ENCODE results near the gene ZDHHC1. TPM values are rescaled to one million over a fixed set of nuclear protein-coding genes. Genes with fewer than 3 reads are reported as not detected.
A peak's percentile ranks its signal among the peaks of the same experiment; 100 is the strongest.

Gene ZDHHC1
- total RNA-seq, 1 donor = 7.6 TPM

DNA sequence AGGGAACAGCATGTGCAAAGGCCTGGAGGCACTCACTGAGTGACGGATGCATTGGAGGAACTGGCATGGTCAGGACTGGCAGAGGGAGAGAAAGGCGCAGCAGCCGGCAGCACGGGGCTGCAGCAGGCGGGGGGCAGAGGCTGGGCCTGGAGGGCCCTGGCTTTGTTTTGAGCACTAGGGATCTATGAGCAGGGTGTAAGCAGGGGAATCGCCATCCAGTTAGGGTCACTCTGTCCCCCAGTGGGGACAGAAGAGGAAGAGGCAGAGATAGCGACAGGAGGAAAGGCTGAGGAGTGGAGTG is 28.8 kb upstream of the ZDHHC1 start:
- DNase-seq (ENCODE audit: low read depth) = no peak
- H3K4me3 ChIP-seq (ENCODE audit: low read depth, low read length) = no peak overlapping the region
- TF ChIP-seq, protein P1, sequence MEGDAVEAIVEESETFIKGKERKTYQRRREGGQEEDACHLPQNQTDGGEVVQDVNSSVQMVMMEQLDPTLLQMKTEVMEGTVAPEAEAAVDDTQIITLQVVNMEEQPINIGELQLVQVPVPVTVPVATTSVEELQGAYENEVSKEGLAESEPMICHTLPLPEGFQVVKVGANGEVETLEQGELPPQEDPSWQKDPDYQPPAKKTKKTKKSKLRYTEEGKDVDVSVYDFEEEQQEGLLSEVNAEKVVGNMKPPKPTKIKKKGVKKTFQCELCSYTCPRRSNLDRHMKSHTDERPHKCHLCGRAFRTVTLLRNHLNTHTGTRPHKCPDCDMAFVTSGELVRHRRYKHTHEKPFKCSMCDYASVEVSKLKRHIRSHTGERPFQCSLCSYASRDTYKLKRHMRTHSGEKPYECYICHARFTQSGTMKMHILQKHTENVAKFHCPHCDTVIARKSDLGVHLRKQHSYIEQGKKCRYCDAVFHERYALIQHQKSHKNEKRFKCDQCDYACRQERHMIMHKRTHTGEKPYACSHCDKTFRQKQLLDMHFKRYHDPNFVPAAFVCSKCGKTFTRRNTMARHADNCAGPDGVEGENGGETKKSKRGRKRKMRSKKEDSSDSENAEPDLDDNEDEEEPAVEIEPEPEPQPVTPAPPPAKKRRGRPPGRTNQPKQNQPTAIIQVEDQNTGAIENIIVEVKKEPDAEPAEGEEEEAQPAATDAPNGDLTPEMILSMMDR (IDR thresholded peaks at IDR 0.05; ENCODE audit: insufficient read depth, low read length) = no peak

DNA sequence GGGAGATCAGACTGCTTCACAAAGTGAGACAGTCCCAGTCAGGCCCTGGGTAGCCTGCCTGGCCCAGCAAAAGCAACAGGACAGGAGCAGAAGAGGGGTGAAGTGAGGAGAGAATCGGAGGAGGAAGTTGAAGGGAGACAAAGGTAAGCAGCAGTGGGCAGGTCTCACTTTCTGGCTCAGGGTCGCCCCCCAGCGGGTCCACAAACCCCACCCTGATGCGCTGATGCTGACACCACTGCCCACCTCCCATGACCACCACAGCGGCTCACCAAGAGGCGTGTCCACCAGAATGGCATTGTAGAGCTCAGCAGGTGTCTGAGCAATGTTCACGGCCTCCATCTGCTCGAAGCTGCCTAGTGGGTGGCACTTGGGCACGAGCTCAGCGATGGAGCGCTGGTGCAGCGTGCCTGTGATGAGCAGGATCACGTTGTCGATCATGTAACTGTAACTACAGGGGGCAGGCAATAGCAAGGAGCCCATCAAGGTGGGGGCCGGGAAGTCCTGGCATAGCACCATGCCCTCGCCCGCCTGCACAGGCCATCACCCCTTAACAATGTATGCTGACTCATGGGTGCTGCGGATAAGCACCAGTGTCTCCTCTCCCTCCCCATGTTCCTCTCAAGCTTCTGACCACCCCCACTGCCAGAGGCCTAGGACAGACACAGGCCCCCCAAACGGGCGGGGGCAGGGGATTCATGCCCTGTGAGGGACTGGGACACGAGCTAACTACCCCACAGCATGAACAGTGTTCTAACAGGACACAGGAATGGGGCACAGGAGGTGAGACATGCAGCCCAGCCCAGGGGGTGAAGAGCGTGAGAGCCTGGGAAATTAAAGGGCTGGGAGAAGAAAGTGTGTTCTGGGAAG is 28.2 kb upstream of the ZDHHC1 start:
- TF ChIP-seq, protein P1 (IDR thresholded peaks at IDR 0.05; ENCODE audit: insufficient read depth, low read length) = no peak
- H3K4me3 ChIP-seq (ENCODE audit: low read depth, low read length) = no peak overlapping the region
- no peak for DNase-seq (ENCODE audit: low read depth)

DNA sequence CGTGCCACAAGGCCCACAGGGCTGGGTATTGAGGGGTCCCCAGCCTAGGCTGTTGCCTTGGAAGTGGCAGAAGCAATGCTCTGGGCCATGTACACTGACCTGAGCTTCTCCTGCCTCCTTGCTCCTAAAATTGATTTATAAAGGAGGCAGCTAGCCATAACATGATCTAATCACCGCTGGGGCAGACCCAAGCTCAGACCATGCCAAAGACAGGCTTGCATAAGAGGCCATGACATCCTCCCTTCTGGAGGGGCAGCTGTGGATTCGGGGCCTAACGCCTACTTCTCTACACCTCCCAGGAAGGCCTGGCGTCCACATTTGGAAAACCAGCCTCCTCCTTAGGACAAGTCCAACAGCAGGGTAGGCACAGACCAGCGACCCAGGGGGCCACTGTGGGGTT is 27.0 kb upstream of the ZDHHC1 start:
- DNase-seq (ENCODE audit: low read depth) = peak; percentile 72
- TF ChIP-seq, protein P1 (IDR thresholded peaks at IDR 0.05; ENCODE audit: insufficient read depth, low read length) = no peak
- no peak overlapping the region for H3K4me3 ChIP-seq (ENCODE audit: low read depth, low read length)

DNA sequence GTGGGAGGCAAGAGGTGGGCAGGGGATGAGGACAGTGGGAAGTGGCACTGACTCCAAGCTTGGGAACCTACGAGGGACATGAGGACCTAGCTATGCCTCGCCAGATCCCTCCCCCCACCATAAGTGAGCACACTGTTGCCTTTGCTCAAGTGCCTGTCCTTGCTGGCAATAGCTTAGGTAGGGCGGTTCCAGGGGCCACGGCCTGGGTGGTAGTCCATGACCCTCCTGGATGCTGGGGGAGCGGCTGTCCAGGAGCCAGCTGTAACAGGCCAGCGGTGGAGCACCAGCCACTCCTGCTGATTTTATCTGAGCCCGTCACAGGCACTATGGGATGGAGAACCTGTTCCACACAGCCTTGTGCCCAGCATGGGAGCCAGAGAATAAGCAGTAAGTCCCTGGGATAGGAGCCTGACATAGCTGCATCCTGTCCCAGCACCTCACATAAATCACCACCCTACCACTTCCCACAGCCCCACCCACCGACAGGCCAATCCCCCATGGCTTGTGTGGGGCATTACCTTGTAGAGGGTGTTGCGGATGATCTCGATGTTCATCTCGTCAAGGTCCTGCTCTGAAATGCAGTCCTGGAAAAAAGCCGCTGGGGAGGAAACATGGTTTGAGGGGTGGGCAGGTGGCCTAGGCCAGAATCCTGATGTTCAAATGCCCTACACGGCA is 26.4 kb upstream of the ZDHHC1 start:
- TF ChIP-seq, protein P1 (IDR thresholded peaks at IDR 0.05; ENCODE audit: insufficient read depth, low read length) = no peak
- no peak for DNase-seq (ENCODE audit: low read depth)
- H3K4me3 ChIP-seq (ENCODE audit: low read depth, low read length) = no peak overlapping the region

DNA sequence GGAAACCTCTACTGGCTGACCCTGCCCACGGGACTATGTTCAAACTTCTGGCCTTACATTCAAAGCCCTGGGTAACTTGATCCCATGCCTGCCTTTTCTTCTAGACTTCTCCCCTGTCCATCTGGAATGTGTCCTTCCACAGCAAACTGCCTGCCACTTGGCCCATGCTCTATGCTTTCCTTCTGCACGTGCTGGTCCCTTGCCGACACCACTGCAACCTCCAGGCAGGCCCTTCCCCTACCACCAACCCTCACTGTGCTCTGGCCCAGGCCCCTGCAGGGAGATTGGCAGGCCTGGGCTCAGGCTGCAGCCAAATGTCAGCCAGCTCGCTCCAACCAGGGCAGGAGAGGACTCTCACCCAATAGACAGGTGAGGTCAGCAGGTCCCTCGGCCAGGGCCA is 25.6 kb upstream of the ZDHHC1 start:
- H3K4me3 ChIP-seq (ENCODE audit: low read depth, low read length) = no peak overlapping the region

DNA sequence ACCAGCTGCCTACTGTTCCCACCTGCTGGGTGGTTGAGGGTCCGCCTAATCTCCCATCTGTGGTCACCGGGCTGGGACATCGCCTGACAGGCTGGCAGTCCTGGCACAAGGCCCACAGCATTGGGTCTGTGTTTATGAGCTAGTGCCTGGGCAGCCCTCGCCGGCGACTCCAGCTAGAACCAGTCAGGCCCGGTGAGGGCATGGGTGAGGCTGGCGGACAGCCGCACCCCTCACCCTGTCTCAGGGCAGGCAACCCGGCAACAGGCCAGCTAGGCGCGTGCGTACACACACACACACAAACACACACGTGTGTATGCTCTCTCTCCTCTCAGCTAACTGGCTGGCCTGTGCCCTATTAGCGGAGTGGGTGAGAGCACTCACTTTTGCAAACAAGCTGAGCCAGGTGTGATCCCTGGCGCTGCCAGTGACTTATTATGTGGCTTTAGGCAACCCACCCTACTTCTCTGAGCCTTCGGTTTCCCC is 25.0 kb upstream of the ZDHHC1 start:
- no peak overlapping the region for H3K4me3 ChIP-seq (ENCODE audit: low read depth, low read length)
- DNase-seq (ENCODE audit: low read depth) = no peak
- TF ChIP-seq, protein P1 (IDR thresholded peaks at IDR 0.05; ENCODE audit: insufficient read depth, low read length) = no peak

More for the DNA sequence above, 25.6 kb upstream of the ZDHHC1 start:
- no peak for DNase-seq (ENCODE audit: low read depth)
- TF ChIP-seq, protein P1 (IDR thresholded peaks at IDR 0.05; ENCODE audit: insufficient read depth, low read length) = no peak

All from fibroblast of the aortic adventitia (primary cell).